ENCODE measurements around the gene MTO1. TPM values are rescaled to one million over a fixed set of nuclear protein-coding genes. Genes with fewer than 3 reads are reported as not detected.
"Not testable (repeated sequence)": the region's sequence is repeated elsewhere in the genome, so short reads cannot be mapped to it uniquely, and the experiment has no call there.

Gene MTO1
- total RNA-seq, 4 donors from 2014 or later = 19.5 to 27.8 (median 24.3) TPM

- H3K4me3 ChIP-seq = no peak overlapping the region
- no peaks in the 10 kb centered on the region for H3K4me1 ChIP-seq
- DNase-seq = no peak
- H3K36me3 ChIP-seq = peaks cover 12 to 58% (median 14%) of the 10 kb centered on the region in 3 donors
- TF ChIP-seq CTCF (IDR thresholded peaks at IDR 0.05) (no peak), POLR2A (IDR thresholded peaks at IDR 0.05) (no peak)
- intact Hi-C loops (cut with DNase I) = no loop called here
- no peaks in the 10 kb centered on the region for H3K27me3 ChIP-seq
- WGBS, 2 donors = 72 to 81% methylated on average over 2 of the region's 2 CpGs
- H3K27ac ChIP-seq = no peak overlapping the region
- H3K9me3 ChIP-seq = no peaks in the 10 kb centered on the region
These were observed 42.6 kb downstream of the MTO1 start for GRCh38 chr6:73504160-73504559.

GRCh38 chr6:73505142-73505541 is 43.6 kb downstream of the MTO1 start:
- intact Hi-C loops (cut with DNase I) = no loop called here

GRCh38 chr6:73505705-73506104 is 44.2 kb downstream of the MTO1 start:
- H3K27ac ChIP-seq; H3K27me3 ChIP-seq; H3K4me1 ChIP-seq; intact Hi-C loops (cut with DNase I); DNase-seq; H3K9me3 ChIP-seq; H3K4me3 ChIP-seq: not testable (repeated sequence)
- WGBS, 2 donors = 89 to 92% methylated on average over 6 to 8 of the region's 8 CpGs
- peaks cover 11 to 42% (median 12%) of the 10 kb centered on the region in 3 donors for H3K36me3 ChIP-seq

More at GRCh38 chr6:73505142-73505541, 43.6 kb downstream of the MTO1 start:
- no peak overlapping the region for H3K4me3 ChIP-seq
- H3K27me3 ChIP-seq = no peaks in the 10 kb centered on the region
- H3K9me3 ChIP-seq = no peaks in the 10 kb centered on the region
- no peak for TF ChIP-seq POLR2A (IDR thresholded peaks at IDR 0.05)
- no peak for TF ChIP-seq CTCF (IDR thresholded peaks at IDR 0.05)
- DNase-seq = no peak
- H3K36me3 ChIP-seq = peaks cover 12 to 48% (median 14%) of the 10 kb centered on the region in 3 donors
- no peak overlapping the region for H3K27ac ChIP-seq
- H3K4me1 ChIP-seq = no peaks in the 10 kb centered on the region

- no peaks in the 10 kb centered on the region for H3K4me1 ChIP-seq
- no peak for TF ChIP-seq POLR2A (IDR thresholded peaks at IDR 0.05)
- no peak for TF ChIP-seq CTCF (IDR thresholded peaks at IDR 0.05)
- H3K36me3 ChIP-seq = peaks cover 5 to 37% (median 7%) of the 10 kb centered on the region in 3 donors
- H3K4me3 ChIP-seq = no peak overlapping the region
- intact Hi-C loops (cut with DNase I) = no loop called here
- H3K27me3 ChIP-seq = no peaks in the 10 kb centered on the region
- WGBS, 2 donors = 86 to 93% methylated on average over 6 of the region's 6 CpGs
- no peak for DNase-seq
- no peak overlapping the region for H3K27ac ChIP-seq
- no peaks in the 10 kb centered on the region for H3K9me3 ChIP-seq
These were observed 44.7 kb downstream of the MTO1 start for GRCh38 chr6:73506246-73506645.

GRCh38 chr6:73508776-73509175 is 47.2 kb downstream of the MTO1 start:
- no peaks in the 10 kb centered on the region for H3K9me3 ChIP-seq
- no peaks in the 10 kb centered on the region for H3K27me3 ChIP-seq
- no peaks in the 10 kb centered on the region for H3K4me1 ChIP-seq
- no peak overlapping the region for H3K4me3 ChIP-seq
- no peak for TF ChIP-seq POLR2A (IDR thresholded peaks at IDR 0.05)
- no peak for TF ChIP-seq CTCF (IDR thresholded peaks at IDR 0.05)
- peaks cover 0 to 14% (median 0%) of the 10 kb centered on the region in 3 donors for H3K36me3 ChIP-seq
- intact Hi-C loops (cut with DNase I) = no loop called here
- WGBS, 2 donors = 42 to 50% methylated on average over 1 of the region's 1 CpG
- no peak for DNase-seq
- H3K27ac ChIP-seq = no peak overlapping the region

GRCh38 chr6:73509851-73510250 is 48.3 kb downstream of the MTO1 start:
- 92 to 100% methylated on average over 1 of the region's 1 CpG for WGBS, 2 donors
- Histone ChIP-seq H3K27ac (no peak overlapping the region), H3K36me3 (peaks cover 0 to 14% (median 1%) of the 10 kb centered on the region in 3 donors), H3K27me3 (no peaks in the 10 kb centered on the region), H3K4me1 (peaks cover 0 to 8% (median 0%) of the 10 kb centered on the region in 3 donors), H3K4me3 (no peak overlapping the region), H3K9me3 (no peaks in the 10 kb centered on the region)
- DNase-seq = no peak
- intact Hi-C loops (cut with DNase I) = no loop called here
- TF ChIP-seq CTCF (IDR thresholded peaks at IDR 0.05) (no peak), POLR2A (IDR thresholded peaks at IDR 0.05) (no peak)

All from esophagus squamous epithelium (tissue), 5 donors.